Measurements from ENCODE around the gene PSMD8. TPM values are rescaled to one million over a fixed set of nuclear protein-coding genes. Genes with fewer than 3 reads are reported as not detected.

Gene PSMD8
- total RNA-seq, 1 experiment from 2014 or later: 367 TPM

DNA sequence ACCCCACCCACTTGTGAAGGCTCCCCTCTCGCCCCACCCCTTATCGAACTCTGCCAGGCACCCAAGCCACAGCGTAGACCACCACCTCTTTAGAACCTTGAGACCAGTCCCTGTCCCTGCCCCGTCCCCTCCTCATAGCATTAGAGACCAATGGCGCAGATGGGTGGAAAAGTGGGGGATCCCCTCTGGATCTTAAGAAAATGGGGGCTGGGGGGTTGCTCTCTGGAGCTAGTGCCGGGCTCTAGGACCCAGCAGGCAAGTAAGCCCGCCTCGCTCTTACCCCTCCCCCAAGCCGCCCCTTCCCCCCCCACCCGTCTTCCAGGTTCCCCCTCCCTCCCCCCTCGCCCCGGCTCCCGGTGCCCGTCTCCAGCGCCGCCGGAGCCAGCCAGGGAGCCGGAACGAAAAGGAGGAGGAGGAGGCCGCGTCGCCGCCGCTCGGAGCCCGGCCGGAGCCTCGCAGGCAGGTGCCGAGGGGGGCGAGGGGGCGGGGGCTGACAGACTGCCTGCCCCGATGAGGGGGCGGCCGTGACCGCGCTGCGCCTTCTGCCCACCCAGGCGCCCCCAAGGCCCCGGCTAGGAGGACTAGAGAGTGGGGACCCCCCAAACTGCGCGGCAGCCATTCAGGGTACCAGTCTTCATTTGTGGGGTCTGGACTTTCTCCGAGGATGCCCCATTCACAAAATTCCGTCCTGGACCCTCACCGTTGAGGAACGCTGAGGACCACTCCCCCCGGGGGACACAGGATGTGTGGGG is 14.2 kb downstream of the PSMD8 start, which contains the start of gene SPRED3:
SPRED3 (plus strand) TSS at position 349 of the 752 bp plus-strand sequence. CDS start 1,606 bp downstream, outside the sequence.
- peak; percentile 35 for DNase-seq
- Histone ChIP-seq H3K9me3 (ENCODE audit: low read length) (no peaks in the 10 kb centered on the region), H4K20me1 (ENCODE audit: low read length) (no peaks in the 10 kb centered on the region), H3K4me2 (ENCODE audit: low read length) (peak within 1 kb of the TSS; percentile 97), H3K4me1 (ENCODE audit: insufficient read depth, low read length) (peaks cover 7% of the 10 kb centered on the region; the same call in 1 of the 2 replicates), H3K4me3 (ENCODE audit: low read length) (peak within 1 kb of the TSS; percentile 85), H3K27ac (ENCODE audit: low read length) (peak within 1 kb of the TSS; percentile 56), H3K9ac (ENCODE audit: low read length) (peak within 1 kb of the TSS; percentile 70), H3K27me3 (ENCODE audit: low read length) (no peaks in the 10 kb centered on the region), H3K79me2 (ENCODE audit: low read length) (no peaks in the 10 kb centered on the region), H3F3A (ENCODE audit: low read length, unreplicated experiment) (no peaks in the 10 kb centered on the region), H3K9me2 (replicated peaks; ENCODE audit: low read length) (no peaks in the 10 kb centered on the region), H2AFZ (ENCODE audit: low read length) (peak within 1 kb of the TSS; percentile 74), H3K36me3 (ENCODE audit: low read depth, low read length) (peaks cover under 1% of the 10 kb centered on the region; the same call in 1 of the 2 replicates)
- ATAC-seq: peak; percentile 28
- BruUV-seq (replicated peaks): TSS peak; percentile 72
- TF ChIP-seq EZH2 (IDR thresholded peaks at IDR 0.05; ENCODE audit: low read length, unreplicated experiment) (no peak), EZH2phosphoT487 (IDR thresholded peaks at IDR 0.05; ENCODE audit: borderline replicate concordance, low read length) (no peak)
- TF ChIP-seq, protein P1, sequence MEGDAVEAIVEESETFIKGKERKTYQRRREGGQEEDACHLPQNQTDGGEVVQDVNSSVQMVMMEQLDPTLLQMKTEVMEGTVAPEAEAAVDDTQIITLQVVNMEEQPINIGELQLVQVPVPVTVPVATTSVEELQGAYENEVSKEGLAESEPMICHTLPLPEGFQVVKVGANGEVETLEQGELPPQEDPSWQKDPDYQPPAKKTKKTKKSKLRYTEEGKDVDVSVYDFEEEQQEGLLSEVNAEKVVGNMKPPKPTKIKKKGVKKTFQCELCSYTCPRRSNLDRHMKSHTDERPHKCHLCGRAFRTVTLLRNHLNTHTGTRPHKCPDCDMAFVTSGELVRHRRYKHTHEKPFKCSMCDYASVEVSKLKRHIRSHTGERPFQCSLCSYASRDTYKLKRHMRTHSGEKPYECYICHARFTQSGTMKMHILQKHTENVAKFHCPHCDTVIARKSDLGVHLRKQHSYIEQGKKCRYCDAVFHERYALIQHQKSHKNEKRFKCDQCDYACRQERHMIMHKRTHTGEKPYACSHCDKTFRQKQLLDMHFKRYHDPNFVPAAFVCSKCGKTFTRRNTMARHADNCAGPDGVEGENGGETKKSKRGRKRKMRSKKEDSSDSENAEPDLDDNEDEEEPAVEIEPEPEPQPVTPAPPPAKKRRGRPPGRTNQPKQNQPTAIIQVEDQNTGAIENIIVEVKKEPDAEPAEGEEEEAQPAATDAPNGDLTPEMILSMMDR (conservative IDR thresholded peaks at IDR 0.05; ENCODE audit: low read depth, low read length): no peak
- intact Hi-C loops (cut with micrococcal nuclease): loop anchor here (1.0 to 5.0 kb wide), 2 partner anchors 13 to 51 kb away; partner anchors contain the start of gene CATSPERG
- CTCF ChIA-PET: interaction anchor here (0.7 to 1.5 kb wide), 3 partner anchors 14 to 53 kb away, joined by 7 to 26 read pairs (median 7); partner anchors contain the start of genes CATSPERG, FAM98C and PSMD8
- POLR2A ChIA-PET (ENCODE audit: unreplicated experiment): interaction anchor here (0.6 to 1.5 kb wide), 5 partner anchors 14 to 435 kb away, joined by 3 to 17 read pairs (median 6); partner anchors contain the start of genes FAM98C and PSMD8

DNA sequence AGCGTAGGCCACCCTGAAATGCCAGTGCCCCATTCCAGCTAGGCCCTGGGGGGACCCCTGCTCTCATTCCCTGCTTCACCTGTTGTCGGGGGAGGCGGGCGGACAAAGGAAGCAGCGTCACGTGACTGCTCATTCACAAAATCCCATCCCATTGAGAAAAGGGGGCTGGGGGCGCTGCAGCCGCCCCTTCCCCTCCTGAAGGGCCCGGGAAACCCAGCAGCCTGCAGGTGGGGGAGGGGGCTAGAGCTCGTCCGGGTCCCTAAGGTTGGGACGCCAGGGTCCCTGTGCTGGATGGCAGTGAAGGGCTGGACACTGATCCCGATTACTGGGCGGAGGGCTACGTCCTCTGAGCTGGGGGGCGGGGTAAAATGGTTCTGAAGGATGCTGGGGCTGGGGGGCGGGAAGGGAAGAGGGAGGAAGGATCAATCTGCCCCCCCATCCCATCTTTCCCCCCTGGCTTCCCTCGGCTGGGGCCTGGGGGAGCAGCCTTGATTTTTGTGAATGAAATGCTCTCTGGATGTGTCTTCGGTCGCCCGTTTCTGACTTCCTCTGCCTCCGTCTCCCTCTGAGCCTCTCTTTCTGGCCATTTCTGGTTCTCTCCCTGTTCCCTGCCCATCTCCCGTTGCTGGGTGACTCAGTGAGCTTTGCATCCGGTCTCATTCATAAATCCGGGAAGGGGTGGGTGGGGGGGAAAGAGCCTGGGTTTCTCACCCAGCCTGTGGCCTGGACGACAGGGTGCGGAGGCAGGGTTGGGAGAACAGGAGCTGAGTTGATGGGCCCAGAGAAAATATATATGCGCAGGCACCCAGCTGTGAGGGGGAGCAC is 14.9 kb downstream of the PSMD8 start:
- H3K79me2 ChIP-seq (ENCODE audit: low read length): no peaks in the 10 kb centered on the region
- CTCF ChIA-PET: interaction anchor here (0.6 kb wide), 1 partner anchor 14 kb away, joined by 5 read pairs; the partner anchor contains the start of gene FAM98C
- H2AFZ ChIP-seq (ENCODE audit: low read length): peak overlapping the region; percentile 60
- peak overlapping the region; percentile 56 for H3K27ac ChIP-seq (ENCODE audit: low read length)
- H3K9ac ChIP-seq (ENCODE audit: low read length): peak overlapping the region; percentile 70
- intact Hi-C loops (cut with micrococcal nuclease): loop anchor here (5.0 kb wide), 1 partner anchor 52 kb away; the partner anchor contains the start of gene CATSPERG
- H3K9me2 ChIP-seq (replicated peaks; ENCODE audit: low read length): no peaks in the 10 kb centered on the region
- TSS peak; percentile 92 for BruUV-seq (replicated peaks)
- H3K27me3 ChIP-seq (ENCODE audit: low read length): no peaks in the 10 kb centered on the region
- no peaks in the 10 kb centered on the region for H3F3A ChIP-seq (ENCODE audit: low read length, unreplicated experiment)
- H3K9me3 ChIP-seq (ENCODE audit: low read length): no peaks in the 10 kb centered on the region
- peak overlapping the region; percentile 97 for H3K4me2 ChIP-seq (ENCODE audit: low read length)
- DNase-seq (peak; percentile 72), ATAC-seq (peak; percentile 5; the same call in 1 of the 2 replicates)
- peak overlapping the region; percentile 85 for H3K4me3 ChIP-seq (ENCODE audit: low read length)
- no peaks in the 10 kb centered on the region for H4K20me1 ChIP-seq (ENCODE audit: low read length)
- no peaks in the 10 kb centered on the region for H3K36me3 ChIP-seq (ENCODE audit: low read depth, low read length)
- H3K4me1 ChIP-seq (ENCODE audit: insufficient read depth, low read length): peaks cover 7% of the 10 kb centered on the region; the same call in 1 of the 2 replicates
- TF ChIP-seq EZH2phosphoT487 (IDR thresholded peaks at IDR 0.05; ENCODE audit: borderline replicate concordance, low read length) (no peak), EZH2 (IDR thresholded peaks at IDR 0.05; ENCODE audit: low read length, unreplicated experiment) (no peak)
- TF ChIP-seq, protein P1 (conservative IDR thresholded peaks at IDR 0.05; ENCODE audit: low read depth, low read length): no peak
- POLR2A ChIA-PET (ENCODE audit: unreplicated experiment): interaction anchor here (1.2 kb wide), 1 partner anchor 15 kb away, joined by 4 read pairs; the partner anchor contains the start of gene PSMD8

Data from PC-3 (cell line).